GM19240 (cell line): ENCODE data around the gene PARD3.

Source experiments
- DNase-seq: peaks from one replicate; pipeline ENCODE4 v3.0.0; 2011; ENCODE audit warnings: low spot score; ENCODE audit not compliant: insufficient read length

PARD3 gene

DNA sequence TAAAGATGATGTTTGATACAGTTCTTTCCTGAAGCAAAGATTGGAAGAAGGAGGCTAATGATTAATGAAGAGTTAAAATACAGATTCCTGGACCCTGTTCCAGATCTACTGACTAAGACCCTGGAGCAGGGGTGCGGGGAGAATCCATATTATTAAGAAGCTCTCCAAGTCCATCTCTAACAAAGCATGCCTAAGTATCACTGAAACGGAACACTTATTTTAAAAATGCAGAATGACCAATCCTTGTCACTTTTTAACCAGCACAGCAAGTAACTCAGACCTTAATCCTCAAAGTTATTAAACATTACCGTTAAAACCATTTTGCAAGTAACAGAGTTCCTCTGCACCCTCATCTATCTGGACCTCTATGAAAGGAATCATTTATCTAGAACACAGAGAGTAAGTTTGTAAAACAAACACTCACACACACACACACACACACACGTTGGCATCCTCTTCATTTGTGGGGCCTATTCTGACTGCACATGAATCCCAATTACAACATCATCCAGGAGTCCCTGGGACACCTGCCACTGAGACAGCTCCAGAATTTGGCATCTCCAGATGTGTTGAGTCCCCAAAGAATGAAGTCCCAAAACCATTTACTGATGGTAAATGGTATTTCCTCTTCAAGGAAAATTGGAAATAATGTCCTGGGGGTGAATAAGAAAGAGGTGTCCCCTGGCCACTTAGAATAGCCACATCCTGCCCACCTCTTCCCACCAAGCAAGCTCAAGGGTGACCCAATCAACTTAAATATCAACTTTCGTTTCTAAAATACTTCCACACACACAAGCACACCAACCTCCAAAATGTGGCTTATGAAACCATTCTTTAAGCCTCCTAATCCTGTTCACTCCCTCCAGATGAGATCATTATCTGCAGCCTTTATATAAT, 117.5 kb downstream of the PARD3 start:
- no peak for DNase-seq

GRCh38 chr10:34696423-34696822, 118.7 kb downstream of the PARD3 start:
- DNase-seq, result no peak

GRCh38 chr10:34690383-34691049, 124.6 kb downstream of the PARD3 start:
- DNase-seq, result no peak

DNA sequence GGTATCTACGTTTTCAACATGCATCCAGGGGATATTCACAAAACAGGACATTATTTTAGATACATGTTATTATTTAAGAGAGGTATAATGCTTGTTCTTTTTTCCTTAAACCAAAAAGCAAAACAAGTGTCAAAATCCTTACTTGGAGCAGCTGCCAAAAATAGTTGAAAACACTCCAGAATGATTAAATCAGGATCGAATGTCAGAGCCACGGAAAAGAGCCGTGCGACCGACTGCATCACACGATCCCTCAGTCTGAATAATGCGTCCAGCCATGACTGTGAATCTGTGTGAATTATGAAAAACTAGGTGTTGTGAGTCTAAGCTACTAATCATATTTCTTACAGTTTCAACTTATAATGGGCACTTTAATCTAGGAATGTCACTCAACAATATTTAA, 126.0 kb downstream of the PARD3 start:
- no peak for DNase-seq

DNA sequence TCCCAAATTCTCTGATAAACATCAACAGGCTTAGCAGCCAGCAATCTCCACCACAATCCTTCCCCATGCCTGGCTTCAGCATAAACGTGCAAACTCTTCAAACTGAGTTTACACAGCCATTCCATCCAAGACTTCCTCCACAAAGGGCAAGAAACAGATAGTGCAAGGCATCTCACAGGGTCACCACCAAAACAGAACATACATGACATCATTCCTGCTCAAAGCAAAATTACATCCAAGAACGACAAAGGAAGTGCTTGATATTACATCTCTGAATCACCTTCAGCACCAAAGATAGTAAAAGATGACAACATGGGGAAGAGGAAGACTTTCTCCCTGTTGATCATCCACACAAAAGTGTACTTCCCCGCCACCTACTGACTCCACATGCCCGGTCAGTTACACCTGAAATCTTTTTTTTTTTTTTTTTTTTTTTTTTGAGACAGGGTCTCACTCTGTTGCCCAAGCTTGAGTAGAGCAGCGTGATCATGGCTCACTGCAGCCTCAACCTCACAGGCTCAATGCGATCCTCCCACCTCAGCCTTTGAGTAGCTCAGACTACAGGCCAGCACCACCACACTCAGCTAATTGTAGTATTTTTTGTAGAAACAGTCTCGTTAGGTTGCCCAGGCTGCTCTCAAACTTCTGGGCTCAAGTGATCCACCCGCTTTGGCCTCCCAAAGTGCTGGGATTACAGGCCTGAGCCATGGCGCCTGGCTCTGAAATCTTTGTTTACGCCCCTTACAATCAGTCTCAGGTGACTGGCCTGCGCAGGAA, 127.5 kb downstream of the PARD3 start:
- no peak for DNase-seq

DNA sequence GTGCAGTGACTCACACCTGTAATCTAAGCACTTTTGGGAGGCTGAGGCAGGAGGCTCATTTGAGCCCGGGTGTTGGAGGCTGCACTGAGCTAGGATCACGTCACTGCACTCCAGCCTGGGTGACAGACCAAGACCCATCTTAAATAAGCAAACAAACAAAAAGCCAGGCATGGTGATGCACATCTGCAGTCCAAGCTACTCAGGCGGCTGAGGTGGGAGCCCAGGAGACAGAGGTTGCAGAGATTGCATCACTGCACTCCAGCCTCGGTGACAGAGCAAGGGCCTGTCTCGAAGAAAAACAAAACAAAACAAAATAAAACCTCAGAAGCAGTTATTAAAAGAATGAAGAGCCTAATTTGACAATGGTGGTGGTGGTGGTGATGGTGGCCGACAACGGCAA, 132.5 kb downstream of the PARD3 start:
- DNase-seq, result no peak

GRCh38 chr10:34681933-34682332, 133.2 kb downstream of the PARD3 start:
- no peak for DNase-seq

DNA sequence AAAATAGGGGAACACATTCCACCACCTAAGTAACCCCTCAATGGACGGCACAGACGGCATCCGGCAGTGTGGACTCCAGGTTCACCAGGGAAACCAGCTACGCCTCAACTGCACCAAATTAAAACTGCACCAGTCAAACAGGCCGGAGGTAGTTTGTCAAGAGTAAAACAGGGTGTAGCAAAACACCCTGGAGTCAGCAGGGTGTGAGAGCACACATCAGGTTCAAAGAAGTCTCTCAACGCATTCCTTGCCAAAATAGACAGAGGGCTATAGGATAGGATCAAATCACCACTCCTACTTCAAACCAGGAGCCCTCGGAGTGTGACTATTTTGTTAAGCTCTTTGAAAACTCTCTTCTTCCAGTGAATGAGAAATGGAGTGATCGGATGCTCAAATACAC, 135.9 kb downstream of the PARD3 start:
- DNase-seq, result no peak

DNA sequence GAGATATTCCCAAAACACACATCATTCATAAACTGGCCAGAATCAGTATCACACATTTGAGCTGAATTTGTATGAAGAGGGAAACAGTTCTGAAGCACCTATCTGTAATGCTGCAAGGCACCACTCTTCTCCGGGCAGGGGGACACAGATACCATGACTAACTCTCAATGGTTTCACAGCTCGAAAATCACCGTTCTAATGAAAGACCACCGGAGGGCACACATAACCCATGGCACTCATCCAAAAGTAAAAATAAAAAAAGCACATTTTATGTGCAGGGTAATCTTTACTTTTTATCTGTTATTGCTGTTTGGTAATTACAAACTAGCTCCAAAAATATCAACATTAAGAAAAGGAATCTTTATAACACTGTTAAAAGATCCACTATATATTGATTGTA, 137.5 kb downstream of the PARD3 start:
- no peak for DNase-seq

DNA sequence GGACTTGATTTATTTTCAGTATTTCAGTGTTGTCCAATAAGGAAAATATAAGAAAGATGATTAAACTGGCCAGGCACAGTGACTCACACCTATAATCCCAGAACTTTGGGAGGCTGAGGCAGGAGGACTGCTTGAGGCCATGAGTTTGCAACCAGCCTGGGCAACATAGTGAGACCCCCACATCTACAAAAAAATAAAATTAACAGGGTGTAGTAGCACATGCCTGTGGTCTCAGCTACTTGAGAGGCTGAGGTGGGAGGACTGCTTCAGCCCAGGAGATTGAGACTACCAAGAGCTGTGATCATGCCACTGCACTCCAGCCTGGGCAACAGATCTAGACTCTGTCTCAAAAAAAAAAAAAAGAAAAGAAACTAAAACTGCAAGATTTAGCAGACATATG, 138.0 kb downstream of the PARD3 start:
- DNase-seq, result no peak

DNA sequence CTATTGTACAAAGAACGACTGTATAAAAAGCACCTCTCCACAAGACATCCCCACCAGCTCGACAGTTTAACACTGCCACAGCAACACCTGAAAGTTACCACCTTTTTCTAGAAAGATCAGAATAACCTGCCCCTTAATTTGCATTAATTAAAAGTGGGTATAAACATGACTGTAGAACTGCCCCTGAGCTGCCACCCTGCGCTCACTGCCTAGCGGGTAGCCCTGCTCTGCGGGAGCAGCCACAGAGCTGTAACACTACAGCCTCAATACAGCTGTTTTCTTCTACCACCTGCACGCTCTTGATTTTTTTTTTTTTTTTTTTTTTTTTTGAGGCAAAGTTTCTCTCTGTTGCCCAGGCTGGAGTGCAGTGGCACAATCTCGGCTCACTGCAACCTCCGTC, 140.9 kb downstream of the PARD3 start:
- no peak for DNase-seq

DNA sequence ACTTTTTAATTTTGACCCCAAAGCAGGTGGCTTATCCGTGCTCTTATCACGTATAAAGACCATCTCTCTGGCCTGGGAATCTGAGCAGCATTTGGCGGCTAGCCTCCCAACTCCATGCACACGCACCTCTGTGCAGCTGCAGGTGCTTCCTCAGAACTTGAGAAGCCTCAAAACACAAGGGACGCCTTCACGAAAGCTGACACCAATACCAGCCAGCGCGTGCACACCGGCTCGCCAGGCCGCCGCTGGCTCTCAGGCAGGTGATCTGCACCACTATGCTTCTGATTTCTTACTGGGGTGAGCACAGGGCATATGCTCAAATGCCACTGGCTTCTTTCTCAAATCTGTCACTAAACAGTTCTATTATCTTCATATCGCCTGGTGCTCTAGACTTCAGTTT, 145.0 kb downstream of the PARD3 start:
- no peak for DNase-seq

- no peak for DNase-seq
Observed at GRCh38 chr10:34669079-34669478, 146.0 kb downstream of the PARD3 start.

- DNase-seq, result no peak
Observed at GRCh38 chr10:34667177-34667576, 147.9 kb downstream of the PARD3 start.

- DNase-seq, result no peak
Observed at GRCh38 chr10:34666008-34666704, 148.9 kb downstream of the PARD3 start.

- no peak for DNase-seq
Observed at GRCh38 chr10:34664706-34665105, 150.4 kb downstream of the PARD3 start.

DNA sequence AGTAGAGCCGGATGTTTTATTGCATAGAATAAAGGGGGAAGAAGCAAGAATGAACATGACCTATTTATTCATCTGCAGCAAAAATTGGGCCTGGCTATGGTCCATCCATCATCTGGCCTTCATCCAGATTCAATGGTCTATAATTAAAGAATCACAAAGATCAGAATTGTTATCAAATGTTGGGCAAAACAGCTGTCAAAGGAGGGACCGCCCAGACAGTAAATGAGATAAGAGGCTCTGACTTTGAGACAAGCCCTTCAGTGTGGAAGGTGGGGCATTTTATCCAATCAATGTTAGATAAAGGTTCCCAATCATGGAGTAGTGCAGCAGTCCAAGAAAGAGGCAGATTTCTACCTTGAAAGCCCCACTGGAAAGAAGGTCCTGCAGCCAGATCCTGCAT, 153.5 kb downstream of the PARD3 start:
- DNase-seq, result no peak

GRCh38 chr10:34658934-34659333, 156.2 kb downstream of the PARD3 start:
- DNase-seq, result no peak

- DNase-seq, result no peak
Observed at GRCh38 chr10:34656661-34657060, 158.4 kb downstream of the PARD3 start.

DNA sequence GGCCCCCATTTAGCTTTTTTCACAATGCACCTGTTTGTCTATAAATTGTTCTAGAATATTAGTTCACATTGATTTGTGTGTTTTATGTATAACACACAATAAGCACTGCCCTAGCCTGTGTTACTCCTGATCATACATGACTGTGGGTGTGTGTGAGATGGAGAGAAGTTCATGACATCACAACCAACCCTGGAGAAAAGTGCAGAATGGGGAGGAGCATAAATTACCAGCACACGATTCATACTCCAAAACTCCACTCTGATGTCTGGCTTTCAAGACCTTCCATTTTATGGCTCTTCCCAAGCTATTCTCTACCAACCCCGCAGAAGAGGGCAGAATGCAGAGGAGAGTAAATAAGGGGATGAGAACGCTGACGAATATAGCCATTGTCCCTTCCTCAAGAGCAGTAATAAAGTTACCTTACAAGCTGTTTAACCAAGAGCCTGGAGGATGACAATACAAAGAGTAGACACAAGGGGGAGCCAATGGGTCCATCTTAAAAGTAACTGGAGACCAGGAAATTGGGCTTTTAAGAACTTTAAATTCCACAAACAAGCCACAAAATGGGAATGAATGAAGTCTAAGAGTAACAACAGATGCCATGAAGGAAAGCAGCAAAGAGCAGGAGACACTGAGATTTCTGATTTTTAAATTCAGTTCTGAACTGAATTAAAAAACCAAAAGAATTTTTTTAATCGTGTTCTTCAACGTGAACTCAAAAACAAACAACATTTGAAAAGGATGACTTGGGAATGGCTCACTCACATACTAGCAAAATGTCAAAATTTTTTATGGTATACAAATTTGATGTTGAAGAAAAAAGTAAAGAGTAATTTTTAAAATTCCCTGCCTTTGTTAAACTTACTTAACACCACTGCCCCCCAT, 159.6 kb downstream of the PARD3 start:
- no peak for DNase-seq

- no peak for DNase-seq
Observed at GRCh38 chr10:34654211-34654610, 160.9 kb downstream of the PARD3 start.
